OCI-LY3 (cell line): ENCODE data around the gene FGD6.
"Not testable (repeated sequence)": the region's sequence is repeated elsewhere in the genome, so short reads cannot be mapped to it uniquely, and the experiment has no call there.

Experiments used
- H2AFZ ChIP-seq: fragments of 200-600, 300-600 bp; shearing (Covaris generic); 2 replicates; pipeline ENCODE4 v1.6.0; 2014; ENCODE audit warnings: antibody characterized with exemption, low read depth, low read length
- H3K27ac ChIP-seq: fragments of 200-600, 300-600 bp; sonication (generic); 2 replicates; pipeline ENCODE4 v1.5.1; 2014; ENCODE audit warnings: mild to moderate bottlenecking, low read length, moderate library complexity, mixed read lengths
- H3K27me3 ChIP-seq: fragments of 200-600, 300-600 bp; sonication (generic); 2 replicates; pipeline ENCODE4 v1.6.1; 2014; ENCODE audit warnings: low read depth, low read length, mixed read lengths
- H3K36me3 ChIP-seq: fragments of 200-600, 300-600 bp; sonication (generic); replicated peaks from 2 replicates; pipeline ENCODE3; 2014; ENCODE audit warnings: low read depth, low read length, mixed read lengths
- H3K4me1 ChIP-seq: fragments of 300-600, 200-600 bp; sonication (generic); 2 replicates; pipeline ENCODE4 v1.6.1; 2014; ENCODE audit warnings: low read length, mixed read lengths
- H3K4me2 ChIP-seq: fragments of 200-600, 300-600 bp; sonication (generic); 2 replicates; pipeline ENCODE4 v1.6.1; 2014; ENCODE audit warnings: low read length, mixed read lengths
- H3K4me3 ChIP-seq: fragments of 300-600, 200-600 bp; sonication (generic); 2 replicates; pipeline ENCODE4 v1.5.1; 2014; ENCODE audit warnings: antibody characterized with exemption, mild to moderate bottlenecking, low read length, moderate library complexity
- H3K79me2 ChIP-seq: fragments of 300-600, 200-600 bp; shearing (Covaris generic); 2 replicates; pipeline ENCODE4 v1.6.1; 2014; ENCODE audit warnings: mild to moderate bottlenecking, low read length, mixed read lengths
- H3K9ac ChIP-seq: fragments of 300-600, 200-600 bp; shearing (Covaris generic); 2 replicates; pipeline ENCODE4 v1.6.0; 2014; ENCODE audit warnings: mild to moderate bottlenecking, low read length, moderate library complexity
- H3K9me3 ChIP-seq: fragments of 200-600, 300-600 bp; shearing (Covaris generic); 2 replicates; pipeline ENCODE4 v1.6.1; 2014; ENCODE audit warnings: low read length, mixed read lengths; ENCODE audit not compliant: insufficient read depth
- H4K20me1 ChIP-seq: fragments of 200-600, 300-600 bp; sonication (generic); 2 replicates; pipeline ENCODE4 v1.6.1; 2016; ENCODE audit warnings: low read length, mixed read lengths; ENCODE audit not compliant: insufficient read depth
- CTCF ChIP-seq: fragments of 200-600, 300-600 bp; sonication (generic); IDR thresholded peaks from 2 replicates; pipeline ENCODE4 v1.5.1; 2014; ENCODE audit warnings: antibody characterized with exemption, low read length, low read depth
- EZH2phosphoT487 ChIP-seq: fragments of 200-600 bp; shearing (Covaris generic); IDR thresholded peaks from 2 replicates; pipeline ENCODE4 v1.6.1; 2018; ENCODE audit warnings: antibody characterized with exemption, mixed run types, low read depth

Gene FGD6

GRCh38 chr12:95201056-95201670 lies 16.1 kb downstream of the FGD6 start:
- Histone ChIP-seq H3K9ac (no peak overlapping the region), H3K9me3 (no peaks in the 10 kb centered on the region), H2AFZ (no peak overlapping the region), H3K79me2 (no peaks in the 10 kb centered on the region), H3K36me3 (no peaks in the 10 kb centered on the region), H4K20me1 (no peaks in the 10 kb centered on the region), H3K4me2 (no peak overlapping the region), H3K4me3 (no peak overlapping the region), H3K27ac (no peak overlapping the region), H3K4me1 (no peaks in the 10 kb centered on the region), H3K27me3 (no peaks in the 10 kb centered on the region)
- TF ChIP-seq CTCF (no peak), EZH2phosphoT487 (no peak)

DNA sequence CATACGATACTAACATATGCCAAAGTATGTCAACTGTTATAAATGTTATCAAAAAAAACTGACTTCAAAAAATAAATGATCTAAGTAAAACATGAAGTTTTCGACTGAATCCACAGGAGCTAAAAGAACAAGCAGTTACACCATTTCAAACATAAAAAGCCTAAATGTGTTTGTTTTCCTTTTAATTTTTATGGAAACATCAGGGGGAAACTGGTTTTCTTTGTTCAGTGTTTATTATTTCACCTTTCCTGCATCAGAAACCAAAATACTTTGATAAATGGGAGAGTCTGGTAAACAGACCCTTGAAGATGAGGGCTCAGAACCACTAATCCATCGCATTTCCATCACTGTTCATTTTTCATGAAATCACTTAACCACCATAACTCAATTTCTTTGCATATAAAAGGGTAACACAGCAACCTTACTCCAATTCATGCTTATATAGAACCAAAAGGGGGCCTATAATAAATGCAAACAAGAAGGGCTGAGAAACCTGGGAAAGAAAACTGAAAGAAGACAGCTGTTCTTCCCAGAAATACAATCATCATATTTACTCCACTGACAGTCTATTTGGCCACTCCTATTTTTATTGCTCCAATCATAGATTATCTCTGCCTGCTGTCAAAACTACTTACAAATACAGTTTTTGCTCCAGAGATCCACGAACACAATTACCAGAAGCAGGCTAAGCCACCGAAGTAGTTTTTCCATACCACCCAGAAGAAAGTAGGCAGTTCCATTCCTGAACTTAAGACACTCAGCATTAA lies 17.0 kb downstream of the FGD6 start:
- H3K27me3 ChIP-seq: no peaks in the 10 kb centered on the region
- H2AFZ ChIP-seq: no peak overlapping the region
- no peak overlapping the region for H3K9ac ChIP-seq
- no peaks in the 10 kb centered on the region for H3K36me3 ChIP-seq
- no peaks in the 10 kb centered on the region for H3K9me3 ChIP-seq
- TF ChIP-seq EZH2phosphoT487 (no peak), CTCF (no peak)
- H4K20me1 ChIP-seq: no peaks in the 10 kb centered on the region
- H3K4me3 ChIP-seq: no peak overlapping the region
- no peaks in the 10 kb centered on the region for H3K4me1 ChIP-seq
- H3K4me2 ChIP-seq: no peak overlapping the region
- H3K27ac ChIP-seq: no peak overlapping the region
- no peaks in the 10 kb centered on the region for H3K79me2 ChIP-seq

DNA sequence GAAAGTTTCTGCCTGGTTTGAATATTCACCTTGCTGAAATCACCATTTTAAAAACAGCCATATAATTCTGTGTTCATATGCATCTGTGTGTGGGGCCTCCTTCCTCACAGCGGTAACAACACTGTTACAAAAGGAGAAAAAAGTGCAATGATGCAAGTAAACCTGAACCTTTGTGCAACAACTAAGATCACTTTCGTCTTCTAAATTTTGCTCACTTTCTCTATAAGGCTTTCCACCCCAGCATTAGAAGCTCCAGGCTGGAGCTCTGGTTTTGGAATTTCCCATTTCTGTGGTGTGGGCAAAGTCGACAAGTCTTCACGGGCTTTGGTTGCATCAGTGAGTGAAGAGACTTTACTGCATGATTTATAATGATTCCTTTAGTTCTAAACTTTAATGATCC lies 18.4 kb downstream of the FGD6 start:
- no peak for TF ChIP-seq EZH2phosphoT487
- TF ChIP-seq CTCF: no peak
- Histone ChIP-seq H3K4me2 (no peak overlapping the region), H3K36me3 (no peaks in the 10 kb centered on the region), H3K9ac (no peak overlapping the region), H2AFZ (no peak overlapping the region), H3K27ac (no peak overlapping the region), H3K9me3 (no peaks in the 10 kb centered on the region), H4K20me1 (no peaks in the 10 kb centered on the region), H3K4me3 (no peak overlapping the region), H3K27me3 (no peaks in the 10 kb centered on the region), H3K4me1 (no peaks in the 10 kb centered on the region), H3K79me2 (no peaks in the 10 kb centered on the region)

- H3K9me3 ChIP-seq: no peaks in the 10 kb centered on the region
- H3K4me1 ChIP-seq: no peaks in the 10 kb centered on the region
- H3K36me3 ChIP-seq: no peaks in the 10 kb centered on the region
- no peak overlapping the region for H3K4me3 ChIP-seq
- H4K20me1 ChIP-seq: no peaks in the 10 kb centered on the region
- no peak overlapping the region for H3K4me2 ChIP-seq
- no peak for TF ChIP-seq CTCF
- TF ChIP-seq EZH2phosphoT487: no peak
- no peak overlapping the region for H2AFZ ChIP-seq
- H3K79me2 ChIP-seq: no peaks in the 10 kb centered on the region
- H3K27me3 ChIP-seq: no peaks in the 10 kb centered on the region
- H3K27ac ChIP-seq: no peak overlapping the region
- H3K9ac ChIP-seq: no peak overlapping the region
Measured at GRCh38 chr12:95197636-95198035, 19.6 kb downstream of the FGD6 start.

- not testable (repeated sequence) for H2AFZ ChIP-seq, H4K20me1 ChIP-seq, H3K4me3 ChIP-seq, H3K4me2 ChIP-seq, H3K27ac ChIP-seq, H3K79me2 ChIP-seq, H3K36me3 ChIP-seq, H3K9me3 ChIP-seq, H3K9ac ChIP-seq, H3K4me1 ChIP-seq, H3K27me3 ChIP-seq
Measured at GRCh38 chr12:95196875-95197569, 20.2 kb downstream of the FGD6 start.
